Measurements from ENCODE around the gene SAFB2. TPM values are rescaled to one million over a fixed set of nuclear protein-coding genes. Genes with fewer than 3 reads are reported as not detected.
A peak's percentile ranks its signal among the peaks of the same experiment; 100 is the strongest.

SAFB2 gene
- total and polyA plus RNA-seq, 2 of the 13 experiments (the other 11 are each of a cell fraction or from before 2014, with no cell fraction given) = 11.2 to 31.5 TPM

DNA sequence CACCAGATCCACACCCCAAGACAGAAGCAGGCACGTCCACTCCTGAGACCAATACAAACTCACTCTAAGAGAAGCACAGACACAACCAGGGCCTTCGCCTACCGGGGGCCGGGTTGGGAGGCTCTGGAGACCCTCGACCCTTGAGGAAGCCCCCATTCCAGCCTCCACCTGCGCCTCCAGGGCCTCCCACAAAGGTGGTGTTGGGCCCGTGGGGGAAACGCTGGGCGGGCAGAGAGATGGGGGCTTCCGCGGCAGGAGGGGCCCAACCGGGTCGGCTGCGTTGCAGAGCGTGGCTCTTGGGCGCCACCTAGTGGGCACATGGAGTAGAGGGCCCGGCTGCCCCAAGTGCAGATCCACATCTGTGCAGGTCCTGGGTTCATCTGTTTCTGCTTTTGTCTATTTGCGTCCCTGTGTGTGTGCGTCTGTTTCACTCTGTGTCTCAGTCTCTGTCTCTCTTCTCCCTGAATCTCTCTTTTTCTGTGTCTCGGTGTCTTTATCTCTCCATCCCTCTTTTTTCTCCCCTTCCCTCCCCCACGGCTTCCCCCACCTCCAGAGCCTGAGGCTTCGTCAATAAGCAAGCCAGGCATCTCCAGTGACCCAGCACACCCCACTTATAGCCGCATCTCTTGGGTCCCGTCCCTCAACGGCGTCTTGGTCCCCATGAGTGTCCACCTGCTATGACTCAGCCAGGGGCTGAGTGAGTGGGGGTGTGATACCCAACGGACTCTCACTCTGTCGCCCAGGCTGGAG lies 44.3 kb downstream of the SAFB2 start (continued):
- TF ChIP-seq ZBTB7A (CRISPR knock-in tag; IDR thresholded peaks at IDR 0.05) (peak; percentile 60; the same call in 1 of the 2 replicates), CTCF (CRISPR knock-in tag; IDR thresholded peaks at IDR 0.05) (peak; percentile 96), ZNF674 (CRISPR knock-in tag; IDR thresholded peaks at IDR 0.05; ENCODE audit: low read depth) (no peak), KDM3A (CRISPR knock-in tag; IDR thresholded peaks at IDR 0.05; ENCODE audit: low read depth) (peak; percentile 67; the same call in 1 of the 2 replicates), ZNF607 (CRISPR knock-in tag; IDR thresholded peaks at IDR 0.05; ENCODE audit: borderline replicate concordance) (0 out of 2 replicates have a peak, but pooled peaks have one; percentile 36), ZFY (CRISPR knock-in tag; IDR thresholded peaks at IDR 0.05) (0 out of 2 replicates have a peak, but pooled peaks have one; percentile 17), MTA1 (CRISPR knock-in tag; IDR thresholded peaks at IDR 0.05; ENCODE audit: borderline replicate concordance) (peak; percentile 78; the same call in 1 of the 2 replicates), ZNF317 (CRISPR knock-in tag; IDR thresholded peaks at IDR 0.05) (0 out of 2 replicates have a peak, but pooled peaks have one; percentile 43), HIVEP1 (CRISPR knock-in tag; IDR thresholded peaks at IDR 0.05) (0 out of 2 replicates have a peak, but pooled peaks have one; percentile 31), HNF1B (CRISPR knock-in tag; IDR thresholded peaks at IDR 0.05) (peak; percentile 49; the same call in 1 of the 2 replicates), FOXM1 (CRISPR knock-in tag; IDR thresholded peaks at IDR 0.05) (no peak), IRF1 (CRISPR knock-in tag; IDR thresholded peaks at IDR 0.05; ENCODE audit: low read depth) (0 out of 2 replicates have a peak, but pooled peaks have one; percentile 44), ZMYM3 (CRISPR knock-in tag; IDR thresholded peaks at IDR 0.05) (0 out of 2 replicates have a peak, but pooled peaks have one; percentile 56), GABPB1 (CRISPR knock-in tag; IDR thresholded peaks at IDR 0.05) (peak; percentile 49; the same call in 1 of the 2 replicates), SOX6 (IDR thresholded peaks at IDR 0.05) (no peak), SOX6 (CRISPR knock-in tag; IDR thresholded peaks at IDR 0.05) (peak; percentile 47), PHF8 (CRISPR knock-in tag; IDR thresholded peaks at IDR 0.05) (0 out of 2 replicates have a peak, but pooled peaks have one; percentile 29), MEF2D (CRISPR knock-in tag; IDR thresholded peaks at IDR 0.05) (peak; percentile 49; the same call in 1 of the 2 replicates)
- TF ChIP-seq, protein P1, sequence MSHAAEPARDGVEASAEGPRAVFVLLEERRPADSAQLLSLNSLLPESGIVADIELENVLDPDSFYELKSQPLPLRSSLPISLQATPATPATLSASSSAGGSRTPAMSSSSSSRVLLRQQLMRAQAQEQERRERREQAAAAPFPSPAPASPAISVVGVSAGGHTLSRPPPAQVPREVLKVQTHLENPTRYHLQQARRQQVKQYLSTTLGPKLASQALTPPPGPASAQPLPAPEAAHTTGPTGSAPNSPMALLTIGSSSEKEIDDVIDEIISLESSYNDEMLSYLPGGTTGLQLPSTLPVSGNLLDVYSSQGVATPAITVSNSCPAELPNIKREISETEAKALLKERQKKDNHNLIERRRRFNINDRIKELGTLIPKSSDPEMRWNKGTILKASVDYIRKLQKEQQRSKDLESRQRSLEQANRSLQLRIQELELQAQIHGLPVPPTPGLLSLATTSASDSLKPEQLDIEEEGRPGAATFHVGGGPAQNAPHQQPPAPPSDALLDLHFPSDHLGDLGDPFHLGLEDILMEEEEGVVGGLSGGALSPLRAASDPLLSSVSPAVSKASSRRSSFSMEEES (CRISPR knock-in tag; IDR thresholded peaks at IDR 0.05) = no peak
- TF ChIP-seq, protein P2, sequence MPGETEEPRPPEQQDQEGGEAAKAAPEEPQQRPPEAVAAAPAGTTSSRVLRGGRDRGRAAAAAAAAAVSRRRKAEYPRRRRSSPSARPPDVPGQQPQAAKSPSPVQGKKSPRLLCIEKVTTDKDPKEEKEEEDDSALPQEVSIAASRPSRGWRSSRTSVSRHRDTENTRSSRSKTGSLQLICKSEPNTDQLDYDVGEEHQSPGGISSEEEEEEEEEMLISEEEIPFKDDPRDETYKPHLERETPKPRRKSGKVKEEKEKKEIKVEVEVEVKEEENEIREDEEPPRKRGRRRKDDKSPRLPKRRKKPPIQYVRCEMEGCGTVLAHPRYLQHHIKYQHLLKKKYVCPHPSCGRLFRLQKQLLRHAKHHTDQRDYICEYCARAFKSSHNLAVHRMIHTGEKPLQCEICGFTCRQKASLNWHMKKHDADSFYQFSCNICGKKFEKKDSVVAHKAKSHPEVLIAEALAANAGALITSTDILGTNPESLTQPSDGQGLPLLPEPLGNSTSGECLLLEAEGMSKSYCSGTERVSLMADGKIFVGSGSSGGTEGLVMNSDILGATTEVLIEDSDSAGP (CRISPR knock-in tag; IDR thresholded peaks at IDR 0.05; ENCODE audit: borderline replicate concordance) = peak; percentile 69; the same call in 1 of the 2 replicates
- TF ChIP-seq, protein P3, sequence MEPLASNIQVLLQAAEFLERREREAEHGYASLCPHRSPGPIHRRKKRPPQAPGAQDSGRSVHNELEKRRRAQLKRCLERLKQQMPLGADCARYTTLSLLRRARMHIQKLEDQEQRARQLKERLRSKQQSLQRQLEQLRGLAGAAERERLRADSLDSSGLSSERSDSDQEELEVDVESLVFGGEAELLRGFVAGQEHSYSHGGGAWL (CRISPR knock-in tag; IDR thresholded peaks at IDR 0.05) = no peak
